Limb (tissue), 2 donors: ENCODE data around the gene NFYB.
A peak's percentile ranks its signal among the peaks of the same experiment; 100 is the strongest.
"Not testable (repeated sequence)": the region's sequence is repeated elsewhere in the genome, so short reads cannot be mapped to it uniquely, and the experiment has no call there.

Experiments
- DNase-seq, 2 donors: peaks; one replicate each; pipeline ENCODE4 v3.0.0-alpha.2; 2016; ENCODE audit errors: extremely low spot score in 2 of 2

The NFYB gene

DNA sequence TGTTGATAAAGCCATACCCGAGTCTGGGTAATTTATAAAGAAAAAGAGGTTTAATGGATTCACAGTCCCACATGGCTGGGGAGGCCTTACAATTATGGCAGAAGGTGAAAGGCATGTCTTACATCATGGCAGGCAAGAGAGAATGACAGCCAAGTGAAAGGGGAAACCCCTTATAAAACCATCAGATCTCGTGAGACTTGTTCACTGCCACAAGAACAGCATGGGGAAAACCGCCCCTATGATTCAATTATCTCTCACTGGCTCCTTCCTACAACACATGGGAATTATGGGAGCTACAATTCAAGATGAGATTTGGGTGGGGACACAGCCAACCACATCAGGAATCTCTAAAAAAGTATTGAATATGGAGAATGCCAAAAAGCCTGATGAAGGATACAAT is 25.0 kb upstream of the NFYB start:
- not testable (repeated sequence) for DNase-seq

DNA sequence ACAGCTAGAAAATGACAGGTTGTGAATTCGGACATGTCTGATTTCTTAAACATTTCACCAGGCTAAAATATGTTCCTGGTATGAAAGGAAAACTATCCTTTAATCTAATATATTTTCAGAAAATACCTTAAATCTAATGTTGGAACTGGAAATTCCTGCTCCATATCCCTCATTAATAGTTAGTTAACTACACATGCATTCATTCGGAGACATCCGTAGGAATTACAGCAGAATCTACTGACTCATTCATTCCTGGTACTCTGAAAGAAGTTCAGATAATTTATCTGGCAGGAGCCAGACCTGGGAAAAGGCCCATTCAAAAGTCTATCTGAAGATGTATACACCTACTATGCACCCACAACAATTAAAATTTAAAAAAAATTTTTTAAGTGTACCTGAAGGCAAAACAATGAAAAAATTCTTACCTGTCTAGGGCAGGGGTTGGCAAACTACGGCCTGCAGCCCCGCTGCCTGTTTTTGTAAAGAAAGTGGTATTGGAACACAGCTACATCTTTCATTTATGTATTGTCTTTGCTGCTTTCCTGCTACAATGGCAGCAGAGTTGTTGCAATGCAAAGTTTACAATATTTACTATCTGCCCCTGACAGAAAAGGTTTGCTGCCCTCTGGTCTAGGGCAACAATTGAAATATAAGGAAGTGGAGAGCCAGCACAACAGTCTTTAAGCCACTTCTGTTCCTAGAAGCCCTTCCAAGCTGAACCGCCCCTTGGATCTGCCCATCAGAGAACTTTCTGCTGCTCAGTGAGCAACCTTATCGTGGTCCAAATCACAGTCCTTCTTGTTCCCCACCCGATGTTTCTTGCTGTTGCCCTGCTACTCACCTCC is 17.9 kb upstream of the NFYB start:
- DNase-seq, result no peak

DNA sequence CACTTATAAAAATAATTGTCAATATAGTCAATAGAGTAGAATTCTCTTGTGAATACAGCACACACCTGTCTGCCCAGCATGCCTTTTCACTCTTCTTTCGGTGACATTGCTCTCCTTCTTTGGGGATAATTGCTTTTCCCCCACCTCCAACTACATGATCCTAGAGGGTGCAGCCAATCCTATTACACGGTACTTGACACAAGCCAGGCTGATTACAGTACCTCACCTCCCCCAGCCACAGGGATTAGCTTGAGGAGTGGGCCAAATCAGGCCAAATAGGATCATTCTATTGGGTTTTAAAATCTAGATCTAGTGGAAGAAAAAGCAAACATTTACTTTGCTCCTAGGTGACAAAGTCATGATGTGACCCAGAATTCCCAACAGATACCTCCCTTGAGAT is 16.8 kb upstream of the NFYB start:
- DNase-seq, result no peak

DNA sequence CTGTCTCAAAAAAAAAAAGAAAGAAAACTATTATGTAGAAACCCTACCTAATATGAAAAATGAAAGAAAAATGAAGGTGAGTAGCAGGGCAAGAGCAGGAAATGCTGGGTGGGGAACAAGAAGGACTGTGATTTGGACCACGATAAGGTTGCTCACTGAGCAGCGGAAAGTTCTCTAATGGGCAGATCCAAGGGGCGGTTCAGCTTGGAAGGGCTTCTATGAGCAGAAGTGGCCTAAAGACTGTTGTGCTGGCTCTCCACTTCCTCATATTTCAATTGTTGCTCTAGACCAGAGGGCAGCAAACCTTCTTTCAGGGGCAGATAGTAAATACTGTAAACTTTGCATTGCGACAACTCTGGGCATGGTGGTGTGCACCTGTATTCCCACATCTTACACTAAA is 16.3 kb upstream of the NFYB start:
- DNase-seq, result no peak

DNA sequence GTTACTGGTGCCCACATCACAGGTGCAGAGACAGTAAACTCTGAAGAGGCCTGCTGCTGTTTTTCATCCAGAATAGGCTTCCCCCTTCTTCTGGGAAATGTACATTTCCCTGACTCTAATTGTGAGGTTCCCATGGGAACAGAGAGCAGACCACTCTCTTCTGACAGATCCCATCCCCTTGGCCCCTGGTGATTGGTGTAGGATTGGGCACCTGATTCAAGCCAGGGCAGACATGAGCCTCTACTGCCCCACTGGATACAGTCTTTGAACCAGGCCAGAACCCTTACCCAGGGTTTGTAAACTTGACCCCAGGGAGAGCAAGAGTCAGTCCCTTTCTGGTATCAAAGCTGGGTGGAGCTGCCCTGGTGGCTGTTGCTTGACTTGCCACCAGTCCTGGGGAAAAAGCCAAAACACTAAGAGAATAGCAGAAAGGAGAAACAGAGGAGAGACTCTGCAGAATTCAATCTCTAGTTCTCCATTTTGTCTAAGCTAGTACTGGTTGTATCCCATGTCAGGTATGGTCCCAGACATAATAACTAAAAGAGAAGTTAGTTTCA is 14.8 kb upstream of the NFYB start:
- DNase-seq, result no peak

DNA sequence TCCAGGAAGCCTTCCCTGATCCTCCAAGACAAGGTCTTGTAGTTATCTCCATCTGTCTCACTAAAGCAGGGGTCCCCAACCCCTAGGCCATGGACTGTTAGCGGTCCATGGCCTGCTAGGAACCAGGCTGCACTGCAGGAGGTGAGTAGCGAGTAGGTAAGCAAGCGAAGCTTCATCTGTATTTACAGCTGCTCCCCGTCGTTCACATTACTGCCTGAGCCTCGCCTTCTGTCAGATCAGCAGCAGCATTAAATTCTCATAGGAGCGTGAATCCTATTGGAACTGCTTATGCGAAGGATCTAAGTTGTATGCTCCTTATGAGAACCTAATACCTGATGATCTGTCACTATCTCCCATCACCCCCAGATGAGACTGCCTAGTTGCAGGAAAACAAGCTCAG is 12.4 kb upstream of the NFYB start:
- no peak for DNase-seq

DNA sequence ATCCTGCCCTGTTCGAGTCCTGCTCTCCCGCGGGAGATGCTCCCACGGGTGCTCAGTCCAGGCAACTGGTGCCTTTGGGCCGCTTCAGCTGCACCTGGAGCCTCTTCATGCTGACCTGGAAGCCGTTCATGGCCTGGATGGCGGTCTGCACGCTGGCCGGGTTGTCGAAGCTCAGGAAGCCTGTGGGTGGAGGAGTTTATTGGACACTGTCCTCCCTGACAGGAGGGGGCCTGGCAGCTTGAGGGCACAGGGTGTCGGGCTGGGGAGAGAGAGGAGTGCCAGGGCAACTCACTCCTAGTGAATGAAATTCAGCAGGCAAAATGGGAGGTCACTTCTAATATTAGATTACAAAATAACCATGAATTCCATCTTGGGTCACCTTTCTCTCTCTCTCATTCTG is 9.3 kb upstream of the NFYB start:
- no peak for DNase-seq

DNA sequence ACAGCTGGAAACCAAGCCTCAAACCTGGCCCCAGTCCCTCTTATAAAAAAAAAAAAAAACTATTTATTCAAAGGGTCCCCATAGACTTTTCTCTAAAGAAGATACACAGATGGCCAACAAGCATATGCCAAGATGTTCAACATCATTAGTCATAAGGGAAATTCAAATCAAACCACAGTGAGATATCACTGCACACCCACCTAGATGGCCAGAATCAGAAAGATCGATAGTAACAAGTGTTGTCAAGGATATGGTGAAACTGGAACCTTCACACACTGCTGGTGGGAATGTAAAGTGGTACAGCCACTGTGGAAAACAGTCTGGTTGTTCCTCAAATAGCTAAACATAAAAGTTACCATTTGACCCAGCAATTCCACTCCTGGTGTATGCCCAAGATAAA is 5.9 kb upstream of the NFYB start:
- DNase-seq, result no peak

DNA sequence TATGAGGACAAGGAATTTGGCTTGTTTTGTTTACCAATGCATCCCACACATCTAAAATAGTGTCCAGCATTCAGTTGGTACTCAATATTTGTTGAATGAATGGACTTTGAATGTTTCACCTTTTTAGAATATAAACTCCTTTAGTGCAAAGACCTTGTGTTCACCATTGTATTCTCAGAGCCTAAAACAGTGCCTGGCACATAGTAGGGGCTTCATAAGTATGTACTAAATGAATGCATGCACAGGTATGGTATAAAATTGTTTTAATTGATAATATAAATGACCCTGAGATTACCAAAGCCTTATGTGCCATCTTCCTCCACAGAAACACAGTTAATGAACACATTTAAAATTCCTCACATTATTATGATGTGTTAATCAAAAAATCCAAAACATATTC is 5.0 kb upstream of the NFYB start:
- DNase-seq, result no peak

DNA sequence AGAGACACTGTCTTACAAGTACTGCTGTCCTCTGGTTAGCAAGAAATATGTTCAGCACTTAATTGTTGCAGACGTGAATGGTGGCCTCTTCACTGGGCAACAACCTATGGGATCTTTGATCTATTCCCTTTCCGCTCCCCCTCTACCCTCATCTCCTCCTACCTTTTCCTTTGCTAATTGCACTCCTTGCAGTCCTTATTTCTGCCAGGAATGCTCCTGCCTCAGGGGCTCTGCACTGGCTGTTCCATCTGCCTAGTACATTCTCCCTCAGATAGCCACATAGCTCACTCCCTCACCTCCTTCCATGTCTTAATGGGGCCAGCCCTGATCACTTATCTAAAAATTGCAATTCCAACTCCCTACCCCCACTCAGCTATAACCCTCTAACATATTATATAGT is 4.5 kb upstream of the NFYB start:
- DNase-seq, result no peak

DNA sequence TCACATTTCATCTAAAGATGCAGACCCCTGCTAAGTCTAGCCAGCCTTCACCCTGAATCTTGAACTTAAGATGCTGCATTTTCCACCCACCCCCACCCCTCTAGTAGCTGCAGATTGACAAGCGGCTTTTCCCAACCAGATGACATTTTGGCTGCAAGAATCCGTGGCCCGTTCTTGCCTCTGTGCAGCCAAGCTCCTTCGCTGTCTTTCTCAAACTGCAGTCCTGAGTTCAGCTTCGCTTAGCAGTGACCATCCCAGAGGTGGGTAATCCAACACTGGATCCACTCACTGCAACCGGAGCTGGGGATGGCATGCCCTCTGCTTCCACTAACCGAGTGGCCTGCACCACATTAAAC is 765 bp upstream of the NFYB start:
- no peak for DNase-seq

DNA sequence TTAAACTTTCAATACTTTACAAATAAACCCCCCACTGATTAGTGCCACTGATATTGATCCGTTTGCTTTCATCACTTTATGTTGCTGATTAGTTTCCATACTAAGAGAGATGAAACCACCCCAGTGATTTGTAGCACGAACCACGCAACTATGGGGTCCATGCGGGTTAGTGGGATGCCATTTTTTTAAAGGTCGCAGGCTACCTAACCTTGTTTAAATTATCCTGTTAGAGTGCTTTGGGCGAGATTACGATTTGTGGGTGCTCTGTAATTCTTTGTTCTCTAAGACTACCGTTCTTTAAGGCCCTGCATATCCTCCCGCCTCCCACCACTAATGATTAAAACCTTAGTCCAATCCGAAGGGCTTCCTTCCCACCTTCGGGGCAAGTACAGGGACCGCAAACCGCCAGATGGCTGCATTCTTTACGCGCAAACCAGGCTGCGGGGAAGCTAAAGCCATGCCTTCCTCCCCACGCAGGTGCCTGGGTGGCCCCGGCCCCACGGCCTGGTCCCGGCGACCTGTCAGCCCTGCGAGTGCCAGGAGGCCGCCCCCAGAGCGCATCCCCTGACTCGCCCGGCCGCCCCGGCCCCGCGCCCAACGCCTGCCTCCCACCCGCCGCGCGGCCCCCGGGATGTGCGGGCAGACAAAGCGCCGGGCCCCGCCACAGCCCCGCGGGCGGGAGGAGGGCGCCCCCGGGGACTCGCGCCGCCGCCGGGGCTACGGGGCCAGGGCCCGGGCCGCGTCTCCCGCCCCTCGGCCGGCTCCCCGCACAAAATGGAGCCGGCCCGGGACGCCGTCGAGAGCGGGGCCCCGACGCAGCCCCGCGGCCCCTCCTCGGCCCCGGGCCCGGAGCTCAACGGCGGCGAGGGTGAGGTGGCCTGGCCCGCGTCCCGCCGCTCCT is 759 bp downstream of the NFYB start:
- peak; percentile 22 to 74 for DNase-seq

DNA sequence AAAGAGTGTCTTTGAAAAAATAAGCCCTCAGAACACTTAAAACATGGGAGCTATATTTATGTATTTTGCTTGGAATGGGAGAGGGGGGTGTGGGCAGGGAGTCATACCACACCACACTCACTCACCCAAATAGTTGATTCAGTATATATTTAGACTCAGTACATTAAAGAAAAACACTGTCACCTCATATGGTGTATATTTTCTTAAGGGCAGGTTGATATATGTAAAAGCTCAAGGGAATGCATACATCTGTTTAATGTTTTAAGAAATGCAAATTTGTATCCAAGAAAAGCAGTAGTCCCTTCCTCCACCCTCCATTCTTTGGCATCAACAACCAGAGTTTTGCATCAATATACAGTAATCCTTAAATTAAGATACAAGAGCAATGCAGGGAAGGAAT is 1.4 kb downstream of the NFYB start:
- peak in 1 of 2 donors; percentile 22 for DNase-seq

DNA sequence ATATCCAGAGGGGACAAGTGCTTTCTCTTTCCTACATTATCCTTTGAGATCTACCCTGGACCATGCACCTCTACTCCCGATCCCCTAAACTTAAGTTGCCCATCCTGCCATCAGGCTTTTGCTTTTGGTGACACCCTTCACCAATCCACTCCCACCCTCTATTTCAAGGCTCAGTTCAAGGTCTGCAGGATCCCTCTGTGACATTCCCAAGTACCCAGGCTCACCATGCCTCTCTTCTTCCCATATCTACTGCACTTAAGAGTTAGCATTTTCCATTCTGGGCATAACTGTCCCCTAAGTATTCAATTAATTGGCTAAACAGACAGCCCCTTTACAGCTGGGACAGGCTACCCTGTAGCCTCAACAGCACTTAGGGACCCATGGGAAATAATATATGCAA is 3.1 kb downstream of the NFYB start:
- DNase-seq, result no peak

DNA sequence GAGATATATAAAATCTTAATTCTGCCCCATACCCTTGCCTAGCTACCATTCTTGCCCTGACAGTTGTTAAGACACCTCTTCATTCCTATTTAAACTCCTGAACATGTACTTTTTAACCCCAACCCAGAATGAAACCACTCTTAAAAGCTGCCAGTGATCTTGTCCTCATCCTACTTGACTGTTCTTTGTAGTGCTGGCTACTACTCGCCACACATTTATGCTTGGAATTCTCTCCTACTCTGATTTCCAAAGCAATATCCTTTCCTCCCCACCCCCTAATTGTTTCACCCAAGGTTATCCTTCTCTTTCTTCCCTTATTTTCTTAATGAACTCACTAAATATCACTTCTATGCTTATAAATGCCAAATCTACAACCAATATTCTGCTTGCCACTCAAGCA is 4.1 kb downstream of the NFYB start:
- DNase-seq, result no peak

DNA sequence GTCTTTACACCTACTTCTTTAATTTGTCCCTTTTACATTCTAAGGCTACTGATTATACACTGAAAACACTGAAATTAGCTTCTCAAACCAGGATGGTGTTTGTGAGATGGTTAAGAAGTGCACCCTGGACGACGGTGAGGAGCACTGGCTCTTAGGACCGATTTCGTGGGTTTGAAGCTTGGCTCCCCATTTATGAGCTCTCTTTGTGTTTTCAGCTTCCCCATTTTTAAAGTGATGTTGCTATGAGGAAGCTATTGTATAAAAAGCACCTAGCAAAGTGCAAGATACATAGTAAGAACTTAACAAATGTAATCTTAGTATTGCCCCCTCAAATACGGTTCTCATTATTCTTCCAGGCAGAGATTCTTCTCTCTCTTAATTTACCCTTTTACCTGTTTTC is 4.7 kb downstream of the NFYB start:
- no peak for DNase-seq

DNA sequence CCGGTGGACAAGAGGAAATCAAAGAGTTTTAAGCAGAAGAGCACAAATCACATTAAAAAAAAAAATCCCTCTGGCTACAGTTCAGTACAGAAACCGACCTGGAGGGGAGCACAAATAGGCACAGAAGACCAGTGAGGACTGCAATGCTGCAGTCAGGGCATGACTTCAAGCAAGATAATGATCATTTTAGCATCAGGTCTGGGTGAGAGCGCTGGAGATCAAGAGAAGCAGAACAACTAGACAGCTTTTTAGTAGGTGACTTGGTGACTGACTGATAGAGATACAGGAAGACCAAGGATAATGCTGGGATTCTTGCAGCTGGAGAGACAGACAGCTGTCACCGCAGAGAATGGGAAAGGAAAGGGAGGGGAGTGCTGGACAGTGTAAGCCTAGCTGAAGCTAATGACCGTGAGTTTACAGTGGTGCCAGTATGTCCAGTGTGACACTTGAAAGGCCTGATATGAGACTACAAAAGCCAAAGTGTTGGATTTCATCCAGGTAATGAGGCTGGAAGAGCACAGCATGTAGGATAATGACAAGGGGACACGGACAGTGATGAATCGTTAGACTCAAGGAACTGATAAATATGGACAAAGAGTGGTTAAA is 5.6 kb downstream of the NFYB start:
- DNase-seq, result no peak

DNA sequence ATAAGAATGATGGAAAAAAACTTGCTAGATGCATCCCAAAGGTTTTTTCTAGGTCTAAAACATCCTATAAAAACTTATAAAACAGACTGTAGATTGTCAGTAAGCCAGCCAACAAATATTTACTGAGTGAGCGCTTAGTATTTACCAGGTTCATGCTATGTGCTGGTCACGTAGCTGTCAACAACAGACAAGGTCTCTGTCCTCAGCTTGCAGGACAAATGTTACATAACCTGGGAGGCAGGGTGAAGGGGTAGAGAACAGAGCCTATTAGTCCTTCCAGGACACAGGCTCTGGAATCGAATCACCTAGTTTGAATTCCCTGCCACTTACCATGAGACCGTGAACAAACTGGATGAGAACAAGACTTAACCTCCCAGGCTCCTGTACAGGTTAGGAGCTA is 6.4 kb downstream of the NFYB start:
- DNase-seq, result no peak

DNA sequence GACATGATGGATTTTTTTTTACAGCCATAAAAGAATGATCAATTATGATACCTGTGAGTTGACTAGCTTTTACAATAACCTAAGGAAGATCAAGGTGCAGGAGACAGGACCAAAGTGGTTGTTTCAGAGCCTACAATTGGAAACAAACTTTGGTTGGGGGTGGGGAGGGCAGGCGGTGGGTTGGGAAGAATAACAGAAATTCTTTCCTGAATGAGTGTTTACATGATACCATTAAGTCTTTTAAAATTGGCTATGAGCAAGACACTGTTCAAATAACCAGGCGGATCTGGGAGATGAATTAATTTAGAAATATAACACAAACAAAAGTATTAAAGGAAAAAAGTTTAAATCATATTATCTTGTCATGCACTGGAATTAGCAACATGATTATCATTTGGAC is 7.2 kb downstream of the NFYB start:
- DNase-seq, result no peak

DNA sequence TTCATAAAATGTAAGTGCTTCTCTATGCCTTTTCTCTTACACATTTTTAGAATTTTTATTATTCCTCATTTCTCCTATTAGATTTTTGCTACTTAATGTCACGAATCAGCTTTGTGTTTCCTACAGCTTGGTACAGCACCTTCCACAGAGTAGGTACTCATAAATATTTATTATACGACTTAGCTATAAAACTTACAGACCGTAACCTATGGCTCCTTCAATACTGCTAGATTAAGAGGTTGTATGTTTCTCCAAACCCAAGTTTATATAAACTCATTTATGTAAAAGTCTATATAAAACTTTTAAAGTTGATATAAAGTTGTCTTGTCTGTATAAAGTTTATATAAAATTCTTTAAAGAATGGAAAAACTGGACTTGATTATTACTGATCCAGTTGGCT is 11.5 kb downstream of the NFYB start:
- no peak for DNase-seq

DNA sequence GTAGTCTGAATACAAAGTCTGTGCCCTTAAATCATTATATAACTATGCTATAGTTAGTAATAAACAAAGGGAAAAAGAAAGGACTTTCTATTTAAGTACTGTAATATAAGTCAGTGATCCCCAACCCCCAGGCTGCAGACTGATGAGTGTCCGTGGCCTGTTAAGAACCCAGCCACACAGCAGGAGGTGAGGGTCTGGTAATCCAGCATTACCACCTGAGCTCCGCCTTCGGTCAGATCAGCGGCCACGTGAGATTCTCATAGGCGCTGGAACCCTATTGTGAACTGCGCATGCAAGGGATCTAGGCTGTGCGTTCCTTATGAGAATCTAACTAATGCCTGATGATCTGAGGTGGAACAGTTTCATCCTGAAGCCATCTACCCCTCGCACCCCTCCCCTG is 15.7 kb downstream of the NFYB start:
- DNase-seq, result no peak

DNA sequence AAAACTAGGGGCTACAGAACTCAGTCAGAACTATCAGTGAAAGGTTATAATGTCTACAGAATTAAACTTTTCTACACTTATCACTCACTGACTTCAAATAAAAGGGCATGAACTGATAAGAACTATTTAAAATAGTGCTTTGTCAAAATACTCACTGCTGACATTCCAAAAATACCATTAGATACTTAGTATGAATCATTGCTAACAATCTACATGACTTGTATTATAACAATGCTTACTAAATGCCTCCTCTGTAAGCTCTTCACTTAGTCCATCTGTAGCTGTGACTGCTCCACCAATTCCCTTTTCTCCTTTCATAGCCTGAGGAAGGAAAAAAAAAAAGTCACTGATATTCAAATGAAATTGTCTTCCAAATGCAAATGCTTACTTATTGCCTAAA is 17.0 kb downstream of the NFYB start:
- no peak for DNase-seq
